HG03025 (cell line): ENCODE results near the gene PARD3.
A peak's percentile ranks its signal among the peaks of the same experiment; 100 is the strongest.

Source experiments
- ATAC-seq: cut with Tn5 transposase; IDR thresholded peaks from one replicate; pipeline ENCODE4 v1.9.1; 2021; ENCODE audit warnings: mild to moderate bottlenecking, moderate library complexity; ENCODE audit not compliant: unreplicated experiment, low FRiP score

Gene PARD3

DNA sequence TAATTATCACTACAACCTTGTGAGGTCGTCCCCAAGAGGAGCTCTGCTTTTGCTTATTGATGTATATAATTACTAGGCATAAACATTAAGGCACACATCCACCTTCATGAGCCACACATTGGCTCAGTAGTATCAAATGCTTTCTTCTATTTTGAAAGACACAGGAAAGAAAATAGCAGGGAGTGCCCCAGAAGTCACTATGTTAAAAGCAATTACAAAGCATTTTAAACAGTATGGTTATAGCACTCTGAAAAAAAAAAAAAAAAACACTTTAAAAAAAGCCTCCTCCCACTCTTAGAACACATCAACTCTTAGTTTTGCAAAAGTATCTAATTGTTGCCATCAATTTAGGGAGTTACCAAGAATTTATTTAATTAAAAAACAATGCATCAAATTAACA, 474.2 kb downstream of the PARD3 start:
- ATAC-seq: no peak

DNA sequence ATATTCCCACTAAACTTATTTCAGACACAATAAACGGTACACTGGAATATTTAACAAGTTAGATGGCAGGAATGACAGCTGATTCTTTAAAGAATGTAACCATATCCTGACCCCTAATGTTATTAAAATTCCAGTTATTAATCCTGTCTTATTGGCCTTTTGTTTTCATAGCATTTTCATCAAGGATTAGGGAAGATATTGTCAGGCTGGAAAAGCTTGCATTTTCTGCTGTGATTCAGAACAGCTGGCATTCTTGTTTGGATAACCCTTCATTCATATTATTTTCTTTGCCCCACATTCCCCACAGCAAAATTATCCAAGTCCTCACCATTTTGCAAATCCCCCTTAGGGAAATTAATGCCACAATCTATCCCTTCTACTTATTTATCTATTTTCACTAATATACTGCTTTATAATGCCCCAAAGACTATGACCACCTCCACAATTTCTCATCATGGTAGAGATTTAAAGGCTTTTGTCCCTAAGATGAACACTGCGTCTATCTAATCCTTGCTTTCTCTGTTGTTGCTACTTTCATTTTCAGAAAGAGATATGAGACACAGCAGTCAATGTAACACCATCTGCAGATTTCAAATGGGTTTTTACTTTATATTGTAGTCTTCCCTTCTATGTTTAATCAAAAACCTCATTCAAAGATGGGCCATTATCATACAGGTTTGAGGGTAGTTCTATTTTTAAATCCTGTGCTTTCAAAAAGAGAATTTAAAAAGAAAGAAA, 475.1 kb downstream of the PARD3 start:
- no peak for ATAC-seq

GRCh38 chr10:34337917-34338316, 477.2 kb downstream of the PARD3 start:
- no peak for ATAC-seq

GRCh38 chr10:34335960-34336690, 479.0 kb downstream of the PARD3 start:
- ATAC-seq: no peak

- ATAC-seq: no peak
Measured at GRCh38 chr10:34334908-34335307, 480.2 kb downstream of the PARD3 start.

DNA sequence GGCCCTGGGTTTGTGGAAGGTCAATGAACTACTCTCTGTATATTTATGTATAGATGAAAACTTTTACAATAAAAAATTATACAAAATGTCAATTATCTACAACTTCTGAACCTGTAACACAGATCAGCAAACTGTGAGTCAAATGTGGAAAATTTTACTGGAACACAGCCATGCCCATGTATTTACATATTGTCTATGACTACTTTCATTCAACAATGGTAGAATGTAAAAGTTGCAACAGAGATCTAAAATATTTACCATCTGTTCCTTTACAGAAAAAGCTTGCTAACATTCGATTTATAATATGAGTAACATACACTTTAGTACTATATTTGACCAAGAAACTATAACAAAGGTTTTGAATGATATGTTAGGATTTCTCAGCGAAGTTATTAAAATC, 481.6 kb downstream of the PARD3 start:
- ATAC-seq: no peak

DNA sequence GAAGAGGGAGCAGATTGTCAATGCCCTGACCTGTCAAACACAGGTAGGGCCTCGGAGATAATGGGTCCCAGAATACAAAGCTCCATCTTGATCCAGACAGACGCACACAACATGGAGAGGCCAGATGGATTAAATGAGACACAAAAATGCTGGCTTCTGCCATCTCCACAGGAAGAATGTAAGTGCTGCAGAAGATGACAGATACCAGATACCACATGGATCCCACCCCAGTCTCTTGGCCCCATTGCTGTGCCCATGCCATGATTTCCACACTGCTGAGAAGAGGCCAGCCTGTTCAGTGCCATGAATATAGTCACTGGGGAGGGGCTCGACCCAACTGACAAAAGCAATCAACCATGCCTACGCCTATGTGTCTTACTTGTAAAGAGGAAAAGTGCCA, 487.9 kb downstream of the PARD3 start:
- ATAC-seq: no peak

DNA sequence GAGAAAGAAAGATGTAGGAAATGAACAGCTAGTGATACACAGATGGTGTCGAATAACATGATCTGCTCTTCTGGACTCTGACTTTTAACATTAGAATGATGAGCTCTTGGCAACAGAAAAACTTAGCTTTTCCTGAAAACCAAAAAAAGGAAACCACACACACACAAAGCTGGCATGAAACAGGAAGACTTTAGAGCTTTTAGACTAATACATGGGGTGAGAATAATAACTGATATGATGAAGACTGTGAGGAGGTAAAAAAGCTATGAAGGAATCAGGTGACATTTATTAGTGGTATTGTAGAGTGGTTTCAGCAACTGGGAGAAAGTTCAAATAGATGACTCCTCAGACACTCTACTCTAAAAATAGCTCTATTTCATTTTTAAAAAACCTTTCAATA, 491.9 kb downstream of the PARD3 start:
- ATAC-seq: no peak

- no peak for ATAC-seq
Measured at GRCh38 chr10:34320265-34320664, 494.8 kb downstream of the PARD3 start.

GRCh38 chr10:34319197-34319846, 495.8 kb downstream of the PARD3 start:
- ATAC-seq: no peak

- no peak for ATAC-seq
Measured at GRCh38 chr10:34316154-34316553, 498.9 kb downstream of the PARD3 start.

GRCh38 chr10:34314457-34314856, 500.6 kb downstream of the PARD3 start:
- no peak for ATAC-seq

GRCh38 chr10:34313888-34314287, 501.2 kb downstream of the PARD3 start:
- ATAC-seq: no peak

GRCh38 chr10:34313353-34313752, 501.7 kb downstream of the PARD3 start:
- ATAC-seq: no peak

DNA sequence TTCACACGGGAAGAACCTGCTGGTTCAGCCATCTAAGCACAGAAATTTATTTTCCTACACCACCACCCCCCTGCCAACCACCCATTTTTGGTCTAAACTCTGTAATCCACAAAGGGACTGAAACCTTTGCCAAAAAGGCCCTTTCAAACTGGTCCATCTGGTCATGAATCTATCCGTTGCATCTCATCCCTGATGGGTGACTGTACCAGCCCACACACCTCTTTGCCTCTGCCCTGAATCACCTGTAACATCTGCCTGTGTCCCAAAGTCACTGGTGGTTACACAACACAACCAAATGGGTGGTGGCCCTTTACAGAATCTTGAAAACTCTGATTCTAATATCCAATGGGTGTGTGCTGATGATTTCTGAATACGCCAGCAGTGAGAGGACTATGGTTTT, 503.4 kb downstream of the PARD3 start:
- ATAC-seq: no peak

DNA sequence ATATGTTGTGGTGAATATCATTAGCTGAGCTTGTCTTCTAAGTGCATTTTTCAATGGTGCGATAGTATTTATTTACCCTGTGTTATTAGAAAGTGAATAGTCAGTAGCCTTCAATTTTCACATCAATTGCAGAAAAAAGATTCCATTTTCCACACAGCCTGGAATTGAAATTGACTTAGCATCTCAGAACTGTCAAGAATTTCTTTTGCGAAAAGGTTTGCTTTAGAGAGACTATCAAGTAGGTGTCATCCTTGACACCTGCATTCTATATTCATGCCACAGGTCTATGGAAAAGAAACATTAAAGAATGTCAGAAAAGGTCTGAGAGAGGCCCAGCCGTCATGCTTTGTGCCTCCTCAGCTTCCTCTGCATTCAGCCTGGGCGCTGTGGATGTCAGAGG, 504.9 kb downstream of the PARD3 start:
- no peak for ATAC-seq

DNA sequence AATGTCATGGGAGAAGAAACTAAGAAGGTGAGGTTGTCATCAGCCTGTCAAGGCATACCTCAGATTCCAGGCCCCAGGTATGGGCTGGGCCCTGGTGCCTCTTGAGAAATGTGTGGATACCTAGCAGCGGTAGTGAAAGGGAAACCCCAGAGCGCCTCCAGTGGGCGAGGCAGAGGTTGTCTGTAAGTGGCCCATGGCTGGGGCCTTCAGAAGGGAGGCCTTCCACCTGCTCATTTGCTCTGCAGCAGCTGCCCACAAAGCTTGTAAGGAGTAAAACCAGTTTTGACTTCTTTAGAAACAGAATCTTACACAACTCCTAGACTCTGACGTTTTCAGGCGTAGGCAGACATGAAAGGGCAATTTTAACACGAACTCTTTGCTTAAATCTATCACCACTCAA, 509.9 kb downstream of the PARD3 start:
- ATAC-seq: peak; percentile 76

DNA sequence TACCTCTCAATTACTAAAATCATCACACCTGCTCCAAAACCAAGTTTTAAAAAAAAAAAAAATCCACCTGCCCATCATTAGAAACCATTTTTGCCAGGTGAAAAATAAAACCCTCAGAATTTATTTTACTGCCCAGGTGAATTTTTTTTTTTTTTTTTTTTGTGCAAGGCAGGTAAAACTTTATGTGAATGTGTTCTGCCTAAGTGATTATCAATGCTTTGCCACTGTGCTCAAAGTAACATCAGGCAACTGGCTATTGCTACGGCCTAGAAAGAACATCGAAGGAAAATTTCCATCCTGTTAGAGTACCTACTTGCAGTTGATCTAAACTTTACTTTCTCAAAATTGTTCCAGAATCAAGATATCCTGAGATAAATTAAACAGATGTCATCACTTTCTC, 512.1 kb downstream of the PARD3 start:
- ATAC-seq: no peak

DNA sequence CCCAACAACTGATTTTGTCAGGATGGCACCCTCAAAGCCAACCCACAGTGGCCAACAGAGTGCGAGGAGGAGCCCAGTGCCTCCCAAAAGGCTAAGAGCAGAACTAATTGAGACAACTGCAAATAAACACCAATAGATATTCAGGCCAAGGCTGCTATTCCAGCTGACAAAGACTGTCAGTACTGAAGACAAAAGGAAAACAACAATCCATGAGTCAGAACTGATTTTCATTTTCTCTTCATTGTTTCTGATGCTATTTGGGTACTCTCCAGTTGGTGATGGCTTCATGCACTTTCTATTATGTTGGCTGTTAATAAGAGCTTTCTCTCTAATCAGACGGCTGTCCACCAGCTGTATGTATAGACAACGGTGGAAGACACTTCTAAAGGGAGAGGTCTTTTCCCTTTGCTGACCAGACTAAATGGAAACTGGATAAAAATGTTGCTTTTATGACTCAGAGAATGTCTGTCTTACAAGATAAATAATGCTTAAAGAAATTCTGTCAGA, 515.9 kb downstream of the PARD3 start:
- no peak for ATAC-seq

GRCh38 chr10:34298346-34298818, 516.7 kb downstream of the PARD3 start:
- ATAC-seq: no peak
